Measurements from ENCODE around the gene MBD4.
A peak's percentile ranks its signal among the peaks of the same experiment; 100 is the strongest.

Gene MBD4

GRCh38 chr3:129442486-129442885 lies 2.7 kb upstream of the MBD4 start:
- Histone ChIP-seq H3K9ac (ENCODE audit: insufficient read length) (peak overlapping the region; percentile 61), H3K27ac (peak overlapping the region; percentile 51; the same call in 1 of the 2 replicates), H3K4me3 (peak overlapping the region; percentile 96), H3K36me3 (ENCODE audit: insufficient read depth, low read length) (peaks cover 11% of the 10 kb centered on the region), H3K9me3 (ENCODE audit: low read depth, low read length) (no peaks in the 10 kb centered on the region)
- DNase-seq (ENCODE audit: low read depth, low spot score) = no peak
- TF ChIP-seq EZH2 (IDR thresholded peaks at IDR 0.05) = no peak
- TF ChIP-seq POLR2AphosphoS5 (IDR thresholded peaks at IDR 0.05; ENCODE audit: borderline replicate concordance, low read depth, low read length) = no peak
- no peak for TF ChIP-seq FOXP2 (optimal IDR thresholded peaks at IDR 0.05; ENCODE audit: control extremely low read depth, extremely low read length, insufficient read depth)

- TF ChIP-seq EZH2 (IDR thresholded peaks at IDR 0.05) = no peak
- no peak for TF ChIP-seq FOXP2 (optimal IDR thresholded peaks at IDR 0.05; ENCODE audit: control extremely low read depth, extremely low read length, insufficient read depth)
- TF ChIP-seq POLR2AphosphoS5 (IDR thresholded peaks at IDR 0.05; ENCODE audit: borderline replicate concordance, low read depth, low read length) = no peak
- DNase-seq (ENCODE audit: low read depth, low spot score) = no peak
- H3K4me3 ChIP-seq = peak overlapping the region; percentile 96
- peak overlapping the region; percentile 51; the same call in 1 of the 2 replicates for H3K27ac ChIP-seq
- H3K9me3 ChIP-seq (ENCODE audit: low read depth, low read length) = no peaks in the 10 kb centered on the region
- H3K9ac ChIP-seq (ENCODE audit: insufficient read length) = peak overlapping the region; percentile 61
- H3K36me3 ChIP-seq (ENCODE audit: insufficient read depth, low read length) = peaks cover 18% of the 10 kb centered on the region
Observed at GRCh38 chr3:129441782-129442181, 2.0 kb upstream of the MBD4 start.

- Histone ChIP-seq H3K4me3 (peak overlapping the region; percentile 96), H3K27ac (peak overlapping the region; percentile 84; the same call in 1 of the 2 replicates), H3K36me3 (ENCODE audit: insufficient read depth, low read length) (peaks cover 24% of the 10 kb centered on the region), H3K9me3 (ENCODE audit: low read depth, low read length) (no peaks in the 10 kb centered on the region), H3K9ac (ENCODE audit: insufficient read length) (peak overlapping the region; percentile 89)
- no peak for DNase-seq (ENCODE audit: low read depth, low spot score)
- TF ChIP-seq POLR2AphosphoS5 (IDR thresholded peaks at IDR 0.05; ENCODE audit: borderline replicate concordance, low read depth, low read length) = no peak
- no peak for TF ChIP-seq EZH2 (IDR thresholded peaks at IDR 0.05)
- TF ChIP-seq FOXP2 (optimal IDR thresholded peaks at IDR 0.05; ENCODE audit: control extremely low read depth, extremely low read length, insufficient read depth) = no peak
Observed at GRCh38 chr3:129441215-129441614, 1.5 kb upstream of the MBD4 start.

- Histone ChIP-seq H3K9ac (ENCODE audit: insufficient read length) (peak overlapping the region; percentile 89), H3K36me3 (ENCODE audit: insufficient read depth, low read length) (peaks cover 29% of the 10 kb centered on the region), H3K4me3 (peak overlapping the region; percentile 96), H3K27ac (peak overlapping the region; percentile 84), H3K9me3 (ENCODE audit: low read depth, low read length) (no peaks in the 10 kb centered on the region)
- DNase-seq (ENCODE audit: low read depth, low spot score) = no peak
- TF ChIP-seq EZH2 (IDR thresholded peaks at IDR 0.05) = no peak
- TF ChIP-seq FOXP2 (optimal IDR thresholded peaks at IDR 0.05; ENCODE audit: control extremely low read depth, extremely low read length, insufficient read depth) = no peak
- TF ChIP-seq POLR2AphosphoS5 (IDR thresholded peaks at IDR 0.05; ENCODE audit: borderline replicate concordance, low read depth, low read length) = no peak
Observed at GRCh38 chr3:129440618-129441190, 956 bp upstream of the MBD4 start.

- Histone ChIP-seq H3K9ac (ENCODE audit: insufficient read length) (peak overlapping the region; percentile 95), H3K27ac (peak overlapping the region; percentile 72), H3K4me3 (peak overlapping the region; percentile 96), H3K9me3 (ENCODE audit: low read depth, low read length) (no peaks in the 10 kb centered on the region), H3K36me3 (ENCODE audit: insufficient read depth, low read length) (peaks cover 43% of the 10 kb centered on the region)
- DNase-seq (ENCODE audit: low read depth, low spot score) = no peak
- TF ChIP-seq POLR2AphosphoS5 (IDR thresholded peaks at IDR 0.05; ENCODE audit: borderline replicate concordance, low read depth, low read length) = no peak
Observed at GRCh38 chr3:129439226-129439816, 427 bp downstream of the MBD4 start.

- no peak for TF ChIP-seq EZH2 (IDR thresholded peaks at IDR 0.05)
- no peak for TF ChIP-seq POLR2AphosphoS5 (IDR thresholded peaks at IDR 0.05; ENCODE audit: borderline replicate concordance, low read depth, low read length)
- no peak for TF ChIP-seq FOXP2 (optimal IDR thresholded peaks at IDR 0.05; ENCODE audit: control extremely low read depth, extremely low read length, insufficient read depth)
- peaks cover 76% of the 10 kb centered on the region for H3K36me3 ChIP-seq (ENCODE audit: insufficient read depth, low read length)
- peak overlapping the region; percentile 49 for H3K9ac ChIP-seq (ENCODE audit: insufficient read length)
- H3K27ac ChIP-seq = peak overlapping the region; percentile 4; the same call in 1 of the 2 replicates
- no peak for DNase-seq (ENCODE audit: low read depth, low spot score)
- peak overlapping the region; percentile 30; the same call in 1 of the 2 replicates for H3K4me3 ChIP-seq
- no peaks in the 10 kb centered on the region for H3K9me3 ChIP-seq (ENCODE audit: low read depth, low read length)
Observed at GRCh38 chr3:129435367-129435766, 4.4 kb downstream of the MBD4 start.

- no peak for DNase-seq (ENCODE audit: low read depth, low spot score)
- TF ChIP-seq FOXP2 (optimal IDR thresholded peaks at IDR 0.05; ENCODE audit: control extremely low read depth, extremely low read length, insufficient read depth) = no peak
- TF ChIP-seq EZH2 (IDR thresholded peaks at IDR 0.05) = no peak
- TF ChIP-seq POLR2AphosphoS5 (IDR thresholded peaks at IDR 0.05; ENCODE audit: borderline replicate concordance, low read depth, low read length) = no peak
- Histone ChIP-seq H3K9ac (ENCODE audit: insufficient read length) (no peak overlapping the region), H3K36me3 (ENCODE audit: insufficient read depth, low read length) (peaks cover 86% of the 10 kb centered on the region), H3K9me3 (ENCODE audit: low read depth, low read length) (no peaks in the 10 kb centered on the region), H3K4me3 (no peak overlapping the region), H3K27ac (no peak overlapping the region)
Observed at GRCh38 chr3:129434140-129434539, 5.6 kb downstream of the MBD4 start.

GRCh38 chr3:129433565-129433964 lies 6.2 kb downstream of the MBD4 start:
- Histone ChIP-seq H3K4me3 (no peak overlapping the region), H3K36me3 (ENCODE audit: insufficient read depth, low read length) (peaks cover 86% of the 10 kb centered on the region), H3K27ac (no peak overlapping the region), H3K9me3 (ENCODE audit: low read depth, low read length) (no peaks in the 10 kb centered on the region), H3K9ac (ENCODE audit: insufficient read length) (no peak overlapping the region)
- no peak for TF ChIP-seq EZH2 (IDR thresholded peaks at IDR 0.05)
- TF ChIP-seq POLR2AphosphoS5 (IDR thresholded peaks at IDR 0.05; ENCODE audit: borderline replicate concordance, low read depth, low read length) = no peak
- TF ChIP-seq FOXP2 (optimal IDR thresholded peaks at IDR 0.05; ENCODE audit: control extremely low read depth, extremely low read length, insufficient read depth) = no peak
- DNase-seq (ENCODE audit: low read depth, low spot score) = no peak

Data from SK-N-MC (cell line).